Keratinocyte (primary cell): ENCODE results near the gene THOC2. TPM values are rescaled to one million over a fixed set of nuclear protein-coding genes. Genes with fewer than 3 reads are reported as not detected.
"Not testable (repeated sequence)": the region's sequence is repeated elsewhere in the genome, so short reads cannot be mapped to it uniquely, and the experiment has no call there.

Experiments
- DNase-seq: peaks from one replicate; pipeline ENCODE4 v3.0.0-alpha.2; 2011; ENCODE audit warnings: low read depth, missing footprints, low spot score
- FAIRE-seq: peaks from 2 replicates; lab custom pipeline; 2011; peaks lifted over from hg19 to GRCh38; lab: Jason Lieb, UNC
- H2AFZ ChIP-seq: 2 replicates; pipeline ENCODE4 v1.6.0; 2012; ENCODE audit warnings: low read length, control low read depth, inconsistent platforms; ENCODE audit not compliant: control insufficient read depth
- H3K27ac ChIP-seq: 2 replicates; pipeline ENCODE4 v1.5.1; 2011; ENCODE audit warnings: low read length; ENCODE audit not compliant: control insufficient read depth, insufficient read depth
- H3K27me3 ChIP-seq: 3 replicates; pipeline ENCODE4 v1.6.0; 2011; ENCODE audit warnings: low read length; ENCODE audit not compliant: control insufficient read depth, insufficient read depth; ENCODE audit errors: extremely low read depth
- H3K36me3 ChIP-seq, 2 experiments: 2 replicates in 1 of 2; 3 replicates in 1 of 2; pipeline ENCODE4 v1.5.1; 2011; ENCODE audit warnings: low read length in 2 of 2, mild to moderate bottlenecking in 1 of 2; ENCODE audit not compliant: control insufficient read depth in 2 of 2, insufficient read depth in 2 of 2; ENCODE audit errors: extremely low read depth in 1 of 2
- H3K4me1 ChIP-seq: 3 replicates; pipeline ENCODE4 v1.5.1; 2011; ENCODE audit warnings: low read length; ENCODE audit not compliant: control insufficient read depth, insufficient read depth; ENCODE audit errors: extremely low read depth
- H3K4me2 ChIP-seq: 3 replicates; pipeline ENCODE4 v1.6.0; 2011; ENCODE audit warnings: low read depth, low read length; ENCODE audit not compliant: control insufficient read depth, insufficient read depth; ENCODE audit errors: extremely low read depth
- H3K4me3 ChIP-seq, 3 experiments: fragments of 200-600 bp in 1 of 3; sonication (generic) in 1 of 3; 2 replicates in 2 of 3; 3 replicates in 1 of 3; pipeline ENCODE4 v1.5.1; 2011 to 2016; ENCODE audit warnings: low read length in 3 of 3, mild to moderate bottlenecking in 3 of 3, control low read depth in 2 of 3, inconsistent platforms in 1 of 3, low read depth in 1 of 3, mixed read lengths in 1 of 3, mixed run types in 1 of 3, moderate library complexity in 1 of 3; ENCODE audit not compliant: control insufficient read depth in 2 of 3, insufficient read depth in 2 of 3; ENCODE audit errors: extremely low read depth in 1 of 3
- H3K79me2 ChIP-seq: 2 replicates; pipeline ENCODE4 v1.6.0; 2012; ENCODE audit warnings: low read length; ENCODE audit not compliant: control insufficient read depth, insufficient read depth
- H3K9ac ChIP-seq: 3 replicates; pipeline ENCODE4 v1.6.0; 2011; ENCODE audit warnings: low read length; ENCODE audit not compliant: control insufficient read depth, insufficient read depth; ENCODE audit errors: extremely low read depth
- H3K9me1 ChIP-seq: 3 replicates; pipeline ENCODE4 v1.6.0; 2011; ENCODE audit warnings: low read length; ENCODE audit not compliant: control insufficient read depth, insufficient read depth; ENCODE audit errors: extremely low read depth
- H3K9me3 ChIP-seq: 2 replicates; pipeline ENCODE4 v1.5.1; 2012; ENCODE audit warnings: low read depth, low read length; ENCODE audit not compliant: control insufficient read depth
- H4K20me1 ChIP-seq: 3 replicates; pipeline ENCODE4 v1.6.0; 2011; ENCODE audit warnings: low read length; ENCODE audit not compliant: control insufficient read depth, insufficient read depth; ENCODE audit errors: extremely low read depth
- EZH2 ChIP-seq: IDR thresholded peaks from one replicate; pipeline ENCODE4 v1.6.1; 2012; ENCODE audit warnings: inconsistent platforms, mild to moderate bottlenecking, low read length, moderate library complexity
- dilution Hi-C: fragments of 300-500 bp; cut with MboI; formaldehyde crosslinking; loops from one replicate; pipeline ENCODE4 v1.7.0; 2020; ENCODE audit warnings: low sequenced_read_pairs; ENCODE audit not compliant: extremely low pct_ligation_motif_present
- polyA plus RNA-seq, 5 experiments: library from polyadenylated mRNA; depleted of rRNA in 3 of 5; stranded (reverse) in 3 of 5; stranded (forward) in 1 of 5; unstranded in 1 of 5; fragments of >200 nt; gene quantifications; 1 replicate in 1 of 5; 2 replicates in 3 of 5; 3 replicates in 1 of 5; pipeline versions ENCODE4 v1.2.1 to v1.2.3, GENCODE V29; 2011 to 2012; ENCODE audit warnings: missing spikeins in 2 of 5, low read depth in 1 of 5, low replicate concordance in 1 of 5
- TF ChIP-seq, protein P1 (sequence below), 3 experiments: IDR thresholded peaks in 1 of 3; conservative IDR thresholded peaks in 1 of 3; optimal IDR thresholded peaks in 1 of 3; 2 replicates in 2 of 3; 3 replicates in 1 of 3; pipeline versions ENCODE3 to v1.5.1; 2011; ENCODE audit warnings: low read length in 3 of 3, mild to moderate bottlenecking in 3 of 3, moderate library complexity in 2 of 3, control low read depth in 1 of 3, inconsistent platforms in 1 of 3; ENCODE audit not compliant: insufficient read depth in 2 of 3; ENCODE audit errors: extremely low read depth in 1 of 3

THOC2 gene
- polyA plus RNA-seq, 1 donor (not counting 4 experiments of a cell fraction or from before 2014, with no cell fraction given), result 61.1 TPM

DNA sequence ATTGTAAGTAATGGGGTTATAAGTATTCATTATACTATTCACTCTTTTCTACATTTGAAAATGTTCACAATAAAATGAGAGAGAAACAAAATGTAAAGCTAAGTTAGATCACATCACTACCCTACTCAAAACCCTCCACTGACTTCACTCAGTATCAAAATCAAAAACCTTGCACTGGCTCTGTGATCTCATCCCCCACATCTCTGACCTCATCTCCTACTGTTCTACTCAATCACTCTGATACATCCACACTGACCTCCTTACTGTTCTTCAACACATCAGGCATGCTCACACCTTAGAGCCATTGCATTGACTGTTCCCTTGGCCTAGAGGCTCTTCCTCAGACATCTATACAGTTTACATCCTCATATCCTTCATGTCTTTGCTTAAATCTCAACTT, 50.7 kb downstream of the THOC2 start:
- FAIRE-seq (no peak), DNase-seq (no peak)
- H3K27ac ChIP-seq, result no peak overlapping the region
- no peak overlapping the region for H3K9ac ChIP-seq
- no peak overlapping the region for H3K4me2 ChIP-seq
- no peaks in the 10 kb centered on the region for H3K27me3 ChIP-seq
- no peak overlapping the region for H3K4me3 ChIP-seq
- H3K9me1 ChIP-seq, result no peaks in the 10 kb centered on the region
- H3K9me3 ChIP-seq, result no peaks in the 10 kb centered on the region
- no peak for TF ChIP-seq EZH2
- TF ChIP-seq, protein P1, sequence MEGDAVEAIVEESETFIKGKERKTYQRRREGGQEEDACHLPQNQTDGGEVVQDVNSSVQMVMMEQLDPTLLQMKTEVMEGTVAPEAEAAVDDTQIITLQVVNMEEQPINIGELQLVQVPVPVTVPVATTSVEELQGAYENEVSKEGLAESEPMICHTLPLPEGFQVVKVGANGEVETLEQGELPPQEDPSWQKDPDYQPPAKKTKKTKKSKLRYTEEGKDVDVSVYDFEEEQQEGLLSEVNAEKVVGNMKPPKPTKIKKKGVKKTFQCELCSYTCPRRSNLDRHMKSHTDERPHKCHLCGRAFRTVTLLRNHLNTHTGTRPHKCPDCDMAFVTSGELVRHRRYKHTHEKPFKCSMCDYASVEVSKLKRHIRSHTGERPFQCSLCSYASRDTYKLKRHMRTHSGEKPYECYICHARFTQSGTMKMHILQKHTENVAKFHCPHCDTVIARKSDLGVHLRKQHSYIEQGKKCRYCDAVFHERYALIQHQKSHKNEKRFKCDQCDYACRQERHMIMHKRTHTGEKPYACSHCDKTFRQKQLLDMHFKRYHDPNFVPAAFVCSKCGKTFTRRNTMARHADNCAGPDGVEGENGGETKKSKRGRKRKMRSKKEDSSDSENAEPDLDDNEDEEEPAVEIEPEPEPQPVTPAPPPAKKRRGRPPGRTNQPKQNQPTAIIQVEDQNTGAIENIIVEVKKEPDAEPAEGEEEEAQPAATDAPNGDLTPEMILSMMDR (optimal IDR thresholded peaks at IDR 0.05 in 1 of 3, IDR thresholded peaks at IDR 0.05 in 1 of 3, conservative IDR thresholded peaks at IDR 0.05 in 1 of 3; ENCODE audit: extremely low read depth in 1 of 3, insufficient read depth in 2 of 3, low read length in 3 of 3), result no peak
- H2AFZ ChIP-seq, result no peak overlapping the region
- H3K36me3 ChIP-seq, result no peaks in the 10 kb centered on the region
- no peaks in the 10 kb centered on the region for H3K79me2 ChIP-seq
- H4K20me1 ChIP-seq, result no peaks in the 10 kb centered on the region
- no peaks in the 10 kb centered on the region for H3K4me1 ChIP-seq
- dilution Hi-C loops, result no loop called here

DNA sequence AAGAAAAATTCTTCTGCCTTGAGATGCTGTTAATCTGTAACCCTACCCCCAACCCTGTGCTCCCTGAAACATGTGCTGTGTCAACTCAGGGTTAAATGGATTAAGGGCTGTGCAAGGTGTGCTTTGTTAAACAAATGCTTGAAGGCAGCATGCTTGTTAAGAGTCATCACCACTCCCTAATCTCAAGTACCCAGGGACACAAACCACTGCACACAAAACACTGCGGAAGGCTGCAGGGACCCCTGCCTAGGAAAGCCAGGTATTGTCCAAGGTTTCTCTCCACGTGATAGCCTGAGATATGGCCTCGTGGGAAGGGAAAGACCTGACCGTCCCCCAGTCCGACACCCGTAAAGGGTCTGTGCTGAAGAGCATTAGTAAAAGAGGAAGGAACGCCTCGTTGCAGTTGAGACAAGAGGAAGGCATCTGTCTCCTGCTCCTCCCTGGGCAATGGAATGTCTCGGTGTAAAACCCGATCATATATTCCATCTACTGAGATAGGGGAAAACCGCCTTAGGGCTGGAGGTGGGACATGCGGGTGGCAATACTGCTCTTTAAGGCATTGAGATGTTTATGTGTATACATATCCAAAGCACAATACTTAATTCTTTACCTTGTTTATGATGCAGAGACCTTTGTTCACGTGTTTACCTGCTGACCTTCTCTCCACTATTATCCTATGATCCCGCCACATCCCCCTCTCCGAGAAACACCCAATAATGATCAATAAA, 53.0 kb downstream of the THOC2 start:
- dilution Hi-C loops, FAIRE-seq, H4K20me1 ChIP-seq, H3K27me3 ChIP-seq, H3K27ac ChIP-seq, H3K9ac ChIP-seq, H3K9me1 ChIP-seq, H3K36me3 ChIP-seq, DNase-seq, H2AFZ ChIP-seq, H3K9me3 ChIP-seq, H3K4me3 ChIP-seq, H3K79me2 ChIP-seq, H3K4me2 ChIP-seq, H3K4me1 ChIP-seq: not testable (repeated sequence)

DNA sequence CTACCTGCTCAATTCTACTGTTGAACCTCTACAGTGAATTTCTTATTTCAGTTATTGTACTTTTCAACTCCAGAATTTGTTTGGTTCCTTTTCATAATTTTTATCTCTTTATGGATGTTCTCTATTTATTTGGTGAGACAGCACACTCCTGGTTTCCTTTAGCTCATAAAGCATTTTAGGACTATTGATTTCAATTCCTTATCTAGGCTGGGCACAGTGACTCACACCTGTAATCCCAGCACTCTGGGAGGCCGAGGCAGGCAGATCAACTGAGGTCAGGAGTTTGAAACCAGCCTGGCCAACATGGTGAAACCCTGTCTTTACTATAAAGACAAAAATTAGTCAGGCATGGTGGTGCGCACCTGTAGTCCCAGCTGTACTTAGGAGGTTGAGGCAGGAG, 57.7 kb downstream of the THOC2 start:
- no peaks in the 10 kb centered on the region for H3K79me2 ChIP-seq
- H3K9ac ChIP-seq, result no peak overlapping the region
- no peak for TF ChIP-seq EZH2
- TF ChIP-seq, protein P1 (optimal IDR thresholded peaks at IDR 0.05 in 1 of 3, IDR thresholded peaks at IDR 0.05 in 1 of 3, conservative IDR thresholded peaks at IDR 0.05 in 1 of 3; ENCODE audit: extremely low read depth in 1 of 3, insufficient read depth in 2 of 3, low read length in 3 of 3), result no peak
- no peaks in the 10 kb centered on the region for H3K4me1 ChIP-seq
- dilution Hi-C loops, result no loop called here
- no peak overlapping the region for H3K4me2 ChIP-seq
- H3K27ac ChIP-seq, result no peak overlapping the region
- no peak overlapping the region for H2AFZ ChIP-seq
- H3K27me3 ChIP-seq, result no peaks in the 10 kb centered on the region
- H4K20me1 ChIP-seq, result no peaks in the 10 kb centered on the region
- DNase-seq (no peak), FAIRE-seq (no peak)
- H3K36me3 ChIP-seq, result no peaks in the 10 kb centered on the region
- H3K4me3 ChIP-seq, result no peak overlapping the region
- no peaks in the 10 kb centered on the region for H3K9me3 ChIP-seq
- H3K9me1 ChIP-seq, result no peaks in the 10 kb centered on the region
